Endothelial cell of umbilical vein (primary cell): ENCODE data around the gene PHC2. TPM values are rescaled to one million over a fixed set of nuclear protein-coding genes. Genes with fewer than 3 reads are reported as not detected.

ENCODE experiments used
- BruUV-seq: library from RNA; stranded (reverse); fragments of 400-500 nt; replicated peaks from 2 replicates; lab custom pipeline; 2021; lab: Mats Ljungman, UMichigan
- CTCF ChIA-PET: fragments of 300-600, 350-600 bp; sonication (Branson Sonifier 250); formaldehyde crosslinking; loops from one replicate; lab custom pipeline; 2021; ENCODE audit warnings: antibody characterized with exemption, inconsistent platforms; lab: Charles Lee
- POLR2A ChIA-PET: fragments of 300-600, 350-600 bp; sonication (Branson Sonifier 250); formaldehyde crosslinking; loops from one replicate; lab custom pipeline; 2021; ENCODE audit warnings: antibody characterized with exemption, inconsistent platforms; lab: Charles Lee
- DNase-seq: peaks from one replicate; pipeline ENCODE4 v3.0.0-alpha.2; 2011; ENCODE audit warnings: low read depth, low spot score
- FAIRE-seq: peaks from 2 replicates; lab custom pipeline; 2011; peaks lifted over from hg19 to GRCh38; lab: Jason Lieb, UNC
- H2AFZ ChIP-seq: 2 replicates; pipeline ENCODE4 v1.6.0; 2012; ENCODE audit warnings: low read depth, low read length, control low read depth, inconsistent platforms
- H3K27ac ChIP-seq: 2 replicates; pipeline ENCODE4 v1.5.1; 2011; ENCODE audit warnings: low read depth, mild to moderate bottlenecking, control low read depth, low read length, moderate library complexity; ENCODE audit not compliant: insufficient read depth
- H3K27me3 ChIP-seq, 2 experiments: 2 replicates each; pipeline versions ENCODE4 v1.6.0 to v1.6.1; 2011; ENCODE audit warnings: low read length in 2 of 2, mixed read lengths in 1 of 2; ENCODE audit not compliant: control insufficient read depth in 2 of 2, insufficient read depth in 2 of 2
- H3K36me3 ChIP-seq, 2 experiments: 2 replicates in 1 of 2; 3 replicates in 1 of 2; pipeline ENCODE4 v1.5.1; 2011; ENCODE audit warnings: low read length in 2 of 2, mild to moderate bottlenecking in 1 of 2, moderate library complexity in 1 of 2; ENCODE audit not compliant: control insufficient read depth in 2 of 2, insufficient read depth in 2 of 2; ENCODE audit errors: extremely low read depth in 1 of 2
- H3K4me1 ChIP-seq: 3 replicates; pipeline ENCODE4 v1.5.1; 2011; ENCODE audit warnings: mild to moderate bottlenecking, low read length; ENCODE audit not compliant: control insufficient read depth, insufficient read depth; ENCODE audit errors: extremely low read depth
- H3K4me2 ChIP-seq: 2 replicates; pipeline ENCODE4 v1.6.1; 2011; ENCODE audit warnings: low read length, control low read depth, mixed read lengths; ENCODE audit not compliant: insufficient read depth
- H3K4me3 ChIP-seq, 3 experiments: fragments of 200-600 bp in 1 of 3; sonication (generic), shearing (Covaris generic) in 1 of 3; replicated peaks in 1 of 3; 2 replicates each; pipeline ENCODE4 v1.5.1; 2011 to 2016; ENCODE audit warnings: control low read depth in 3 of 3, low read length in 3 of 3, mild to moderate bottlenecking in 2 of 3, inconsistent platforms in 1 of 3, low read depth in 1 of 3, moderate library complexity in 1 of 3; ENCODE audit not compliant: insufficient read depth in 1 of 3
- H3K79me2 ChIP-seq: 2 replicates; pipeline ENCODE4 v1.6.0; 2012; ENCODE audit warnings: low read length, inconsistent platforms; ENCODE audit not compliant: control insufficient read depth, insufficient read depth
- H3K9ac ChIP-seq: replicated peaks from 2 replicates; pipeline ENCODE3; 2011; ENCODE audit warnings: low read length, control low read depth; ENCODE audit not compliant: insufficient read depth; ENCODE audit errors: extremely low read depth
- H3K9me1 ChIP-seq: replicated peaks from 3 replicates; pipeline ENCODE4 v1.6.0; 2011; ENCODE audit warnings: mild to moderate bottlenecking, low read length; ENCODE audit not compliant: control insufficient read depth, insufficient read depth; ENCODE audit errors: extremely low read depth
- H3K9me3 ChIP-seq: replicated peaks from 2 replicates; pipeline ENCODE4 v1.5.1; 2012; ENCODE audit warnings: low read length, inconsistent platforms; ENCODE audit not compliant: control insufficient read depth, insufficient read depth
- H4K20me1 ChIP-seq: replicated peaks from 2 replicates; pipeline ENCODE3; 2011; ENCODE audit warnings: mild to moderate bottlenecking, low read length; ENCODE audit not compliant: control insufficient read depth, insufficient read depth; ENCODE audit errors: extremely low read depth
- FOS ChIP-seq: IDR thresholded peaks from 2 replicates; pipeline ENCODE4 v1.6.1; 2011; ENCODE audit warnings: mild to moderate bottlenecking, low read length, moderate library complexity, borderline replicate concordance; ENCODE audit not compliant: insufficient read depth
- GATA2 ChIP-seq: IDR thresholded peaks from 2 replicates; pipeline ENCODE4 v1.7.0; 2011; ENCODE audit warnings: low read depth, mild to moderate bottlenecking, moderate library complexity, mixed read lengths, low read length; ENCODE audit not compliant: insufficient read length, insufficient read depth
- JUN ChIP-seq: IDR thresholded peaks from 2 replicates; pipeline ENCODE4 v1.6.1; 2011; ENCODE audit warnings: borderline replicate concordance, low read depth; ENCODE audit not compliant: insufficient read length, insufficient read depth
- MYC ChIP-seq: IDR thresholded peaks from one replicate; pipeline ENCODE4 v1.6.1; 2011; ENCODE audit warnings: mild to moderate bottlenecking, low read depth, low read length
- POLR2AphosphoS5 ChIP-seq: IDR thresholded peaks from 2 replicates; pipeline ENCODE4 v1.6.1; 2012; ENCODE audit warnings: low read depth, mild to moderate bottlenecking, control low read depth, low read length, moderate library complexity; ENCODE audit not compliant: insufficient read depth
- dilution Hi-C: fragments of 300-500 bp; cut with MboI; formaldehyde crosslinking; loops from one replicate; pipeline ENCODE4 v1.15.0; 2019; ENCODE audit warnings: low sequenced_read_pairs; ENCODE audit not compliant: extremely low pct_ligation_motif_present
- intact Hi-C: fragments of 100-400 bp; cut with micrococcal nuclease; formaldehyde crosslinking; loops from one replicate; pipeline ENCODE4 v1.10.0; 2022
- polyA plus RNA-seq, 4 experiments: library from polyadenylated mRNA; depleted of rRNA in 3 of 4; stranded (reverse) in 3 of 4; unstranded in 1 of 4; fragments of >200 nt; gene quantifications; 2 replicates each; pipeline versions ENCODE4 v1.2.1 to v1.2.3, GENCODE V29; 2011 to 2012; ENCODE audit warnings: missing spikeins in 1 of 4
- total RNA-seq: library from RNA; stranded (reverse); gene quantifications from 2 replicates; pipeline ENCODE4 v1.2.3, GENCODE V29; 2021
- TF ChIP-seq, protein P1 (sequence below): IDR thresholded peaks from 2 replicates; pipeline ENCODE4 v1.6.1; 2011; ENCODE audit not compliant: insufficient read depth, insufficient read length
- TF ChIP-seq, protein P2 (sequence below), 2 donors: IDR thresholded peaks; 1 replicate in 1 of 2; 2 replicates in 1 of 2; pipeline ENCODE4 v1.5.1; 2011; ENCODE audit warnings: low read length in 2 of 2, mild to moderate bottlenecking in 2 of 2, moderate library complexity in 2 of 2, control low read depth in 1 of 2, inconsistent platforms in 1 of 2, low read depth in 1 of 2; ENCODE audit not compliant: insufficient read depth in 1 of 2; ENCODE audit errors: extremely low read depth in 1 of 2

PHC2 gene
- total and polyA plus RNA-seq, 2 donors (not counting 3 experiments of a cell fraction or from before 2014, with no cell fraction given) = 65.6 to 79.0 TPM

DNA sequence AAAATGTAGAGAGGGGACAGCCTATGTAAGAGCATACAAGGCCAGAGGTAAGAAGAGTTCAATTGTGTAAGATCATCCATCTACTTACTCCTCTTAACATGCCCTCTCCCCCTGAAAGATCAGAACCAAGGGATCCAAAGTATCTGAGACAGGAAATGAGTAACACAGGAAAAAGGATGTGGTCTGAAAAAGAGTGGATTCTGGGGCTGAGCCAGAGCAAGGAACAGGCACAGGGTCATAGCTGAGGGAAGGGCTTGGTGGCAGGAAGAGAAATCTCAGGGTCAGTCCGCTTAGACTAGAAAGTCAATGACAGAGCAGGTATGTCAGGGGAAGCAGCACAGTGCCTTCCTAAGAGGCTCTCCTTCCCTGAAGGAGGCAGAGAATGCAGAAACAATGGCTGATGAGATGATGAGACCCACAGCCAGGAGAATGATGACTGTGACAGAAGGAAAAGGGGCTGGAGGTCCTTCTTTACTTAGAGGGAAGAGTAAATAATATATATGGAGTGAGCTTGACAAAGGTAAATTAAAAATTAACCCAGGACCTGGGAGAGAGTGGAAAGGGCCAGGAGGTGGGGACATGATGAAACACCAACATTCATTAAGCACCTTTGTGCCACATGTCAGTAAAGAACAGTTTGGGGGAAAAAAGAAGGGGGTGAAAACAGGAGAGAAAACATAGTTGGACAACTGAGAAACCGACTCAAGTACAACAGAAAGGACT is 83.8 kb downstream of the PHC2 start:
- H3K4me3 ChIP-seq = peak overlapping the region; percentile 3 to 95 (median 74)

More for the DNA sequence above, 83.8 kb downstream of the PHC2 start:
- TF ChIP-seq MYC (no peak), GATA2 (peak; percentile 16), FOS (peak; percentile 85), POLR2AphosphoS5 (peak; percentile 91), JUN (peak; percentile 85)
- TF ChIP-seq, protein P1, sequence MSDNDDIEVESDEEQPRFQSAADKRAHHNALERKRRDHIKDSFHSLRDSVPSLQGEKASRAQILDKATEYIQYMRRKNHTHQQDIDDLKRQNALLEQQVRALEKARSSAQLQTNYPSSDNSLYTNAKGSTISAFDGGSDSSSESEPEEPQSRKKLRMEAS = no peak
- TF ChIP-seq, protein P2, sequence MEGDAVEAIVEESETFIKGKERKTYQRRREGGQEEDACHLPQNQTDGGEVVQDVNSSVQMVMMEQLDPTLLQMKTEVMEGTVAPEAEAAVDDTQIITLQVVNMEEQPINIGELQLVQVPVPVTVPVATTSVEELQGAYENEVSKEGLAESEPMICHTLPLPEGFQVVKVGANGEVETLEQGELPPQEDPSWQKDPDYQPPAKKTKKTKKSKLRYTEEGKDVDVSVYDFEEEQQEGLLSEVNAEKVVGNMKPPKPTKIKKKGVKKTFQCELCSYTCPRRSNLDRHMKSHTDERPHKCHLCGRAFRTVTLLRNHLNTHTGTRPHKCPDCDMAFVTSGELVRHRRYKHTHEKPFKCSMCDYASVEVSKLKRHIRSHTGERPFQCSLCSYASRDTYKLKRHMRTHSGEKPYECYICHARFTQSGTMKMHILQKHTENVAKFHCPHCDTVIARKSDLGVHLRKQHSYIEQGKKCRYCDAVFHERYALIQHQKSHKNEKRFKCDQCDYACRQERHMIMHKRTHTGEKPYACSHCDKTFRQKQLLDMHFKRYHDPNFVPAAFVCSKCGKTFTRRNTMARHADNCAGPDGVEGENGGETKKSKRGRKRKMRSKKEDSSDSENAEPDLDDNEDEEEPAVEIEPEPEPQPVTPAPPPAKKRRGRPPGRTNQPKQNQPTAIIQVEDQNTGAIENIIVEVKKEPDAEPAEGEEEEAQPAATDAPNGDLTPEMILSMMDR (IDR thresholded peaks at IDR 0.05; ENCODE audit: extremely low read depth in 1 of 2, insufficient read depth in 1 of 2, low read depth in 1 of 2, low read length in 2 of 2) = no peak
- no peaks in the 10 kb centered on the region for H3K9me1 ChIP-seq
- peak overlapping the region; percentile 94 for H3K4me2 ChIP-seq
- H3K4me1 ChIP-seq = peaks cover 60% of the 10 kb centered on the region
- TSS peak; percentile 48 for BruUV-seq
- H3K9ac ChIP-seq = peak overlapping the region; percentile 84
- intact Hi-C loops (loop anchor here (1.0 kb wide), 1 partner anchor 125 kb away; the partner anchor contains the start of gene ZSCAN20), dilution Hi-C loops (no loop called here)
- POLR2A ChIA-PET = interaction anchor here (1.3 to 1.6 kb wide), 2 partner anchors 8 to 52 kb away, joined by 3 to 5 read pairs; no protein-coding TSS in a partner anchor
- H2AFZ ChIP-seq = no peak overlapping the region
- CTCF ChIA-PET = interaction anchor here (0.7 to 2.2 kb wide), 6 partner anchors 8 to 124 kb away, joined by 3 to 7 read pairs (median 3); partner anchors contain the start of gene A3GALT2
- no peaks in the 10 kb centered on the region for H3K9me3 ChIP-seq
- no peaks in the 10 kb centered on the region for H3K36me3 ChIP-seq
- H3K79me2 ChIP-seq = peaks cover 69% of the 10 kb centered on the region
- H4K20me1 ChIP-seq = peaks cover 2% of the 10 kb centered on the region
- peak; percentile 96 for FAIRE-seq
- H3K27ac ChIP-seq = peak overlapping the region; percentile 94
- H3K27me3 ChIP-seq = no peaks in the 10 kb centered on the region
- DNase-seq = peak; percentile 95
